Right ventricle myocardium inferior (tissue), 1 donor: ENCODE data around the gene COX14. TPM values are rescaled to one million over a fixed set of nuclear protein-coding genes. Genes with fewer than 3 reads are reported as not detected.

Source experiments
- ATAC-seq: fragments of 200-7000 bp; cut with Tn5 transposase; one replicate; pipeline ENCODE4 v1.9.1; 2020; ENCODE audit warnings: mild to moderate bottlenecking, moderate library complexity
- DNase-seq: peaks from one replicate; pipeline ENCODE4 v3.0.0; 2021; ENCODE audit errors: missing footprints
- intact Hi-C: fragments of 100-400 bp; cut with DNase I; formaldehyde crosslinking; loops from one replicate; pipeline ENCODE4 v1.11.0; 2022
- total RNA-seq: library from RNA; stranded (reverse); fragmentation: NEBNext Ultra II Directional; extraction: Animal tissue kit (Norgen Biotek cat#: 25700); gene quantifications from one replicate; pipeline ENCODE4 v1.2.1, GENCODE V29; 2021
- donor health status: DM: no; HTN: yes; CAD: no; lungs with severe emphysema.

COX14 gene
- total RNA-seq, 1 donor from 2014 or later: 234 TPM

DNA sequence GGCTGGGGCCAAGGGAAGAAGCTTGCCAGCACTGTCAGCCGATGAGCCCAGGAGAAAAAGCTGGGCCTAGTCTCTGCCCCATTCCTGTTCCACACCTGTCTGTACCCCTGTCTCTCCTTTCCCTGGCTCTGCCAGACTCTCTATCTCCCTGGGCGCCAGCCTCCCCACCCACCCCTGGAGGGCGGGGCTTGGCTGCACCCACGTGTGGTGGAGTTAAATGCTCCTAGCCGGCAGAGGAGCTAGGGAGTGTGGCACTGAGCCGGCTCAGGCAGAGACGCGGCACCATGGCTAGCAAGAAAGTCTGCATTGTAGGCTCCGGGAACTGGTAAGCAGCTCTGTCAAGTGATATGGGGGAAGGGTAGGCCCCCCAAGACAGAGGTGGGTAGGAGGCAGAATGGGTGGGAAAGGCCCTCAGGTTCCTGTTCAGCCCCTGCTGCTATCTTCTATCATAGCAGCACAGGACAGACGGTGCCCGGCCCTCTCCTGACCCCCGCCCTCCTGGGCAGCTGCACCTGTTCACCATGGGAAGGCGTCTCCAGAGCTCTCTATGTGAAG is 8.2 kb upstream of the COX14 start, which contains the start of gene GPD1:
TSS of gene GPD1 (plus strand) at position 242 of the 555 bp plus-strand sequence. CDS start at position 285, 43 bp downstream.
- DNase-seq: peak; percentile 71
- intact Hi-C loops: no loop called here
- ATAC-seq: peak; percentile 86

DNA sequence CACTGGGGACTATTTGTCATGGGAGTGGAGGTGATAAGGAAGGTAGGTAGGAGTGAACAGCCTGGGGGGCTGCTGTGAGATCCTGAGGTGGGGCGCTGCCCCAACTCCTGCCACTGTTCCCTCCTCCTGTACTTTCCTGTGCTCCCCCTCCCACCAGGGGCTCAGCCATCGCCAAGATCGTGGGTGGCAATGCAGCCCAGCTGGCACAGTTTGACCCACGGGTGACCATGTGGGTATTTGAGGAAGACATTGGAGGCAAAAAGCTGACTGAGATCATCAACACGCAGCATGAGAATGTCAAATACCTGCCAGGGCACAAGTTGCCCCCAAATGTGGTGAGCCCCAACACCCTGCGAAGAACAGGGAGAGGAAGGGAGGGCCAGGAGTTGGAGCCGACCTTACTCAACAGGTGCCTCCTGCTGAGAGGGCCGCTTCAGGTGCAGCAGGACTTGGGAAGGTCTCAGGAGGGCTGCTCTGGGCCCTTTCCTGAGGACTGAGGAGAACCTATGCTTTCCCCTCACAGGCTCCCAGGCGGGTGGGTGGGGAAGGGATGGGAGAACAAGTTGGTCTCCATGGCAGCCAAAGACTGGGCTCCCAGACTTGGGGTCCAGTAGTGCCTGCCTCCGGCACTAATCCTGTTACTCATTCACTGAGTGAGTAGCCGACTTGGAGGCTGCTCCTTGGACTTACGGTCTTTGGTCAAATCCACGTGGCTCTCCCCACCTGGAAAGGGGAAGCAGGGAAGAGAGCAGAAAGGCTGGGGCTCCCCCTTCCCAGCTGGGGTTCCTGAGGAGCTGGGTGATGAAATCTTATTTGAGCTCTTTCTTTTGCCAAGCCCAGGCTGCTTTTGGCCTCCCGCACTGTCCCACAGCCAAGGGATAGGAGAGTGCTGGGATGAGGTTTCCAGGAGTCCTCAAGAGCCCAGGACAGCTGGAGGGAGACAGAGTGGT is 7.3 kb upstream of the COX14 start:
- no peak for DNase-seq
- intact Hi-C loops: no loop called here
- ATAC-seq: peak; percentile 30

- ATAC-seq (no peak), DNase-seq (no peak)
- intact Hi-C loops: no loop called here
Measured at GRCh38 chr12:50105913-50106450, 6.1 kb upstream of the COX14 start.

- no peak for ATAC-seq
- no peak for DNase-seq
- intact Hi-C loops: no loop called here
Measured at GRCh38 chr12:50106907-50107306, 5.1 kb upstream of the COX14 start.

GRCh38 chr12:50107416-50108268 is 4.4 kb upstream of the COX14 start:
- intact Hi-C loops: no loop called here
- ATAC-seq: no peak
- DNase-seq: no peak

DNA sequence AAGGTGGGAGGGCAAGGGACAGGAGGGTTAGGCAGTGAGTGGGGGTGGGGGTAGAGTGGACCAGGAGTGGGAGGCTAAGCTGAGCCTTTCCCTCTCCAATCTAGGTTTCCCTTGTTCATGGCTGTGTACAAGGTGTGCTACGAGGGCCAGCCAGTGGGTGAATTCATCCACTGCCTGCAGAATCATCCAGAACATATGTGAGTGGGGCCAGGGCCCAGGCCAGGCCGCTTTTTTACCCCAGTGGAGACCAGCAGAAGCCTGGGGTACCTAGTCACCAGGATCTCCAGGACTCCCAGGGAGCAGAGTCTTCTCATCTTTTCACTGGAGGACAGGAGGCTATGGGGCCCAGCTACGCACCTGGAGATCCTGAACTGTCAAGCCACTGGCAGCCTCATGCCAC is 2.7 kb upstream of the COX14 start:
- ATAC-seq (no peak), DNase-seq (no peak)
- intact Hi-C loops: no loop called here

GRCh38 chr12:50110127-50110761 is 1.8 kb upstream of the COX14 start:
- ATAC-seq (peak; percentile 6), DNase-seq (no peak)
- intact Hi-C loops: loop anchor here (1.0 to 5.0 kb wide), 3 partner anchors 25 to 292 kb away; partner anchors contain the start of genes CERS5, LARP4 and SMARCD1

DNA sequence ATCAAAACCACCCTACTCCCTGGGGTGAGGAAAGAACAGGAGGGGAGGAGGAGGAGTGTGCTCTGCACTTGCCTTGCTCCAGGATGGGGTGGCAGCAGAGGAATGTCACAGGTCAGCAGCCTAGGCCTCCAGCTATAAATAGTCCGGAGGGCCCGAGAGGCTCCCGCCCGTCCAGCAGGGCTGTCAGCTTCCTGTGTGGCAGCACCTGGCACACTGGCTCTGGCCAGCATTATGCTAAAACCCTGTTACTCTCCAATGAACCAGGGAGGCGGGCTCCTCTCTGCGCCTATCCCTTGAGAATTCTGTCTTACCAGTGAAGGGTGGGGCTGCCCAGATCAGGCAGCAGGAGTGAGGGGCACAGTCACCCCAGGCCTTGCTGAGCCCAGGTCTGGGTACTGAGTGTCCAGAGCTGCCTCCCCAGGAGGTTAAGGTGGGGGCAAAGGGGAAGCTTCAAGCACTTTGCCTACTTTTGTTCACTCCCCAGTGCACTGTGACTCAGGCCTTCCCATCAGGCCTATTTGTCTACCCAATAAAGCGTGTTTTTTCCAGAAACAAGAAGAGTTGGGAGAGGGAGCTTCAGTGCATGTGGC is 1.2 kb upstream of the COX14 start:
- intact Hi-C loops: loop anchor here (1.0 to 5.0 kb wide), 3 partner anchors 26 to 291 kb away; partner anchors contain the start of genes CERS5, LARP4 and SMARCD1
- peak; percentile 82 for DNase-seq
- ATAC-seq: peak; percentile 62

GRCh38 chr12:50111395-50111692 is 692 bp upstream of the COX14 start:
- DNase-seq: no peak
- peak; percentile 0 for ATAC-seq
- intact Hi-C loops: loop anchor here (2.0 to 5.0 kb wide), 2 partner anchors 55 to 291 kb away; partner anchors contain the start of genes CERS5 and LARP4

GRCh38 chr12:50112456-50113218 is 601 bp downstream of the COX14 start:
- intact Hi-C loops: loop anchor here (5.0 kb wide), 1 partner anchor 290 kb away; the partner anchor contains the start of gene LARP4
- no peak for ATAC-seq
- DNase-seq: no peak

GRCh38 chr12:50117057-50117622 is 5.1 kb downstream of the COX14 start:
- ATAC-seq (peak; percentile 77), DNase-seq (no peak)
- intact Hi-C loops: no loop called here

- intact Hi-C loops: no loop called here
- ATAC-seq: no peak
- no peak for DNase-seq
Measured at GRCh38 chr12:50119387-50119786, 7.4 kb downstream of the COX14 start.

DNA sequence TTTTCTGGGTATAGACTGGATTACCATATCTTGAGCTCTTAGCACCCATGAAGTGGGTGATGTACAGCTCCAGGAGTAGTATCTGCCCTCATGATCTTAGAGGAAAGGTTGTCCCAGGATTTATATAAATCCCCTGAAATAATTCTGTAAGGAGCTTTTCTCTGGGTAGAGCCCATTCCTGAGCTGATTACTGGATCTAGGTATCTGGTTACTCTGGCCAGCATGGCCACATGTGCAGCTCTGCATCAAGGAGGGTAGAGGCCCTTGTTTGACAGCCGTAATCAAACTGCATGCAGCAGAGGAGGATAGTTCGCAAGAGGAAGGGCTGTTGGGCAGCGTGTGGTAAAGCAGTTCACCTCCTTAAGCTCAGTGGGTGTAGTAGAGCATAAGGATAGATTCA is 8.5 kb downstream of the COX14 start:
- ATAC-seq: no peak
- DNase-seq: no peak
- intact Hi-C loops: no loop called here

- no peak for DNase-seq
- ATAC-seq: no peak
- intact Hi-C loops: no loop called here
Measured at GRCh38 chr12:50120953-50121352, 8.9 kb downstream of the COX14 start.

- ATAC-seq (no peak), DNase-seq (no peak)
- intact Hi-C loops: no loop called here
Measured at GRCh38 chr12:50121641-50122040, 9.6 kb downstream of the COX14 start.

DNA sequence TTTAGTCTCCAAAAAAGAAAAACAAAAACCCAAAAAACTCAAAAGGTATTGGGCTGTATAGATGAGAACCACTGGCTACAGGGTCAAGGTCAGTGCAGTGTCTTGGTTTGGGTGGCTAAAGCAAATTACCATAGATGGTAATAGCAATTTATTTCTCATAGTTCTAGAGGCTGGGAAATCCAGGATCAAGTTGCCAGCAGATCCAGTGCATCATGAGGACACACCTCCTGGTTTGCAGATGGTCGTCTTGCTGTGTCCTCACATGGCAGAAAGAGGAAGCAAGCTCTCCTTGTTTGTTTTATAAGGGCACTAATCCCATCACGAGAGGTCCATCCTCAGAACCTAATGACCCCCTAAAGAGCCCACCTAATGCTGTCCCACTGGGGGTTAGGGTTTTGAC is 11.2 kb downstream of the COX14 start:
- ATAC-seq (no peak), DNase-seq (no peak)
- intact Hi-C loops: no loop called here

- intact Hi-C loops: no loop called here
- DNase-seq (no peak), ATAC-seq (peak; percentile 74)
Measured at GRCh38 chr12:50127546-50127945, 15.5 kb downstream of the COX14 start.
